CD14-positive monocyte (primary cell): ENCODE data around the gene PLA2G2F. TPM values are rescaled to one million over a fixed set of nuclear protein-coding genes. Genes with fewer than 3 reads are reported as not detected.

Experiments used
- DNase-seq, 3 donors: peaks; one replicate each; pipeline ENCODE4 v3.0.0-alpha.2; 2011 to 2022
- H2AFZ ChIP-seq: 2 replicates; pipeline ENCODE4 v1.6.0; 2012; ENCODE audit warnings: mild to moderate bottlenecking, low read depth, low read length, inconsistent platforms; ENCODE audit not compliant: insufficient read depth, poor library complexity, severe bottlenecking
- H3K27ac ChIP-seq, 2 donors: 1 replicate in 1 of 2; 2 replicates in 1 of 2; pipeline ENCODE4 v1.5.1; 2012 to 2013; ENCODE audit warnings: low read length in 2 of 2, control low read depth in 1 of 2, inconsistent platforms in 1 of 2, low read depth in 1 of 2, mild to moderate bottlenecking in 1 of 2
- H3K27me3 ChIP-seq, 2 donors: one replicate each; pipeline versions ENCODE4 v1.6.0 to v1.6.1; 2011 to 2013; ENCODE audit warnings: low read length in 2 of 2; ENCODE audit not compliant: control insufficient read depth in 2 of 2, insufficient read depth in 2 of 2
- H3K36me3 ChIP-seq, 2 donors: replicated peaks in 1 of 2; 1 replicate in 1 of 2; 2 replicates in 1 of 2; pipeline versions ENCODE4 v1.5.1 to v1.6.1; 2012 to 2013; ENCODE audit warnings: low read length in 2 of 2, control low read depth in 1 of 2, inconsistent platforms in 1 of 2, mild to moderate bottlenecking in 1 of 2; ENCODE audit not compliant: insufficient read depth in 2 of 2, control insufficient read depth in 1 of 2
- H3K4me1 ChIP-seq, 2 donors: 1 replicate in 1 of 2; 2 replicates in 1 of 2; pipeline versions ENCODE4 v1.5.1 to v1.6.1; 2012 to 2013; ENCODE audit warnings: low read length in 2 of 2, control low read depth in 1 of 2, inconsistent platforms in 1 of 2, mild to moderate bottlenecking in 1 of 2, moderate library complexity in 1 of 2; ENCODE audit not compliant: insufficient read depth in 2 of 2, control insufficient read depth in 1 of 2
- H3K4me2 ChIP-seq: replicated peaks from 2 replicates; pipeline ENCODE3; 2012; ENCODE audit warnings: low read length, moderate library complexity, mild to moderate bottlenecking; ENCODE audit not compliant: poor library complexity, severe bottlenecking; ENCODE audit errors: extremely low read depth
- H3K4me3 ChIP-seq, 3 experiments: fragments of 200-600 bp in 1 of 3; sonication (generic) in 1 of 3; replicated peaks in 1 of 3; 1 replicate in 2 of 3; 2 replicates in 1 of 3; pipeline ENCODE4 v1.5.1; 2011 to 2013; ENCODE audit warnings: low read length in 3 of 3, mild to moderate bottlenecking in 3 of 3, control low read depth in 2 of 3, low read depth in 2 of 3, inconsistent platforms in 1 of 3, moderate library complexity in 1 of 3
- H3K79me2 ChIP-seq: 2 replicates; pipeline ENCODE4 v1.6.0; 2012; ENCODE audit warnings: mild to moderate bottlenecking, control low read depth, inconsistent platforms, low read length, moderate library complexity; ENCODE audit not compliant: insufficient read depth
- H3K9ac ChIP-seq: 2 replicates; pipeline ENCODE4 v1.6.0; 2017; ENCODE audit warnings: low read length, mild to moderate bottlenecking; ENCODE audit not compliant: insufficient read depth, poor library complexity, severe bottlenecking
- H3K9me3 ChIP-seq, 2 donors: replicated peaks in 1 of 2; 1 replicate in 1 of 2; 2 replicates in 1 of 2; pipeline versions ENCODE4 v1.5.1 to v1.6.1; 2012 to 2013; ENCODE audit warnings: low read length in 2 of 2, control low read depth in 1 of 2; ENCODE audit not compliant: control insufficient read depth in 1 of 2, insufficient read depth in 1 of 2
- H4K20me1 ChIP-seq: 2 replicates; pipeline ENCODE4 v1.6.0; 2012; ENCODE audit warnings: mild to moderate bottlenecking, low read length, control low read depth, moderate library complexity; ENCODE audit not compliant: insufficient read depth
- H3K27ac Mint-ChIP-seq, 7 donors: one replicate each; pipeline ENCODE4 v1.8.0; 2020; ENCODE audit warnings: mild to moderate bottlenecking in 7 of 7, mixed read lengths in 7 of 7, moderate library complexity in 6 of 7, inconsistent platforms in 2 of 7
- H3K27me3 Mint-ChIP-seq, 3 donors: one replicate each; pipeline ENCODE4 v1.8.0; 2021 to 2022; ENCODE audit warnings: low read depth in 3 of 3, mild to moderate bottlenecking in 3 of 3, mixed read lengths in 3 of 3, moderate library complexity in 3 of 3, inconsistent platforms in 1 of 3
- H3K36me3 Mint-ChIP-seq, 2 donors: one replicate each; pipeline ENCODE4 v1.8.0; 2020; ENCODE audit warnings: mixed read lengths in 2 of 2, inconsistent platforms in 1 of 2, mild to moderate bottlenecking in 1 of 2
- H3K4me1 Mint-ChIP-seq: one replicate; pipeline ENCODE4 v1.8.0; 2020; ENCODE audit warnings: mild to moderate bottlenecking, mixed read lengths
- H3K4me3 Mint-ChIP-seq, 2 donors: one replicate each; pipeline ENCODE4 v1.8.0; 2020; ENCODE audit warnings: mild to moderate bottlenecking in 2 of 2, mixed read lengths in 2 of 2, moderate library complexity in 1 of 2
- H3K9me3 Mint-ChIP-seq, 7 donors: one replicate each; pipeline ENCODE4 v1.8.0; 2020 to 2022; ENCODE audit warnings: mixed read lengths in 7 of 7, mild to moderate bottlenecking in 6 of 7, moderate library complexity in 6 of 7, inconsistent platforms in 2 of 7
- WGBS: methylation state at CpG from one replicate; pipeline ENCODE4 v1.1.5; 2013; ENCODE audit warnings: missing lambda C conversion rate; ENCODE audit not compliant: insufficient coverage; 5-methylcytosine and 5-hydroxymethylcytosine counted together
- intact Hi-C, 2 donors: fragments of 100-400 bp; cut with micrococcal nuclease; formaldehyde crosslinking; loops; one replicate each; pipeline versions ENCODE4 v1.15.0 to v1.15.1; 2023
- polyA plus RNA-seq, 3 donors: library from polyadenylated mRNA; depleted of rRNA in 1 of 3; unstranded in 2 of 3; stranded (reverse) in 1 of 3; fragments of 300-500 nt in 2 of 3; fragments of >200 nt in 1 of 3; fragmentation: Illumina TruSeq in 2 of 3; gene quantifications; 1 replicate in 2 of 3; 2 replicates in 1 of 3; pipeline ENCODE4 v1.2.3, GENCODE V29; 2012 to 2021
- TF ChIP-seq, protein P1 (sequence below): fragments of 200-600 bp; IDR thresholded peaks from one replicate; pipeline ENCODE4 v1.8.0; 2022; ENCODE audit warnings: antibody characterized with exemption, mild to moderate bottlenecking

The PLA2G2F gene
- polyA plus RNA-seq, 3 donors = not detected

DNA sequence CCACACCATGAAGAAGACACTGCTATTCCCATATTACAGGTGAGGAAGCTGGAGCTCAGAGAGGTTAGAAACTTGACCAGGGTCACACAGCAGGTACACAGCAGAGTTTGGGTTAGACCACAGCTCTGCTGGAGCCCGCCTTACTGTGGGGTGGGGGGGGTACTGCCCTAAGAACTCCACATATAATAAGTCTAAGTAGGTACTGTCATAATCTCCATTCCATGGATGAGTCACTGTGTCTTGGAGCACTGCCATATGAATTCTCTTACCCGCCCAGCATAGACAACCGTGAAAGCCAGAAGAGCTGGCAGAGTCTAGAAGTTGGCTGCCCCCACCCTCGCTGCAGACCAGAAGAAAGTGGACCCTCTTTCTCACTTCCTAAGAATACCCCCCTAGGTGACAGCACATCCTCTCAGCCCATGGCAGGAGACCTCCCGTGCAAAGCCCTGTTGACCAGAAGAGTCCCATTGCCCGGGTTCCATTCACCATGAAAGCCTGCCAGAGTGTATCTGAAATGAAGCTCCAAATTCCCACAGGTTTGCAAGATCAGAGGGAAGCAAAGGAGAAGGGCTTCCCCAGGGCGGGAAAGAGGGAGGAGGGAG, 14.6 kb upstream of the PLA2G2F start:
- peaks cover 3 to 4% of the 10 kb centered on the region in 2 donors for H3K9me3 ChIP-seq
- no peaks in the 10 kb centered on the region for H3K36me3 ChIP-seq
- peaks cover 34% of the 10 kb centered on the region for H3K4me1 Mint-ChIP-seq
- H3K36me3 Mint-ChIP-seq = no peaks in the 10 kb centered on the region
- H3K27me3 ChIP-seq = peaks cover 0 to 2% of the 10 kb centered on the region in 2 donors
- no peak overlapping the region for H3K9ac ChIP-seq
- TF ChIP-seq, protein P1, sequence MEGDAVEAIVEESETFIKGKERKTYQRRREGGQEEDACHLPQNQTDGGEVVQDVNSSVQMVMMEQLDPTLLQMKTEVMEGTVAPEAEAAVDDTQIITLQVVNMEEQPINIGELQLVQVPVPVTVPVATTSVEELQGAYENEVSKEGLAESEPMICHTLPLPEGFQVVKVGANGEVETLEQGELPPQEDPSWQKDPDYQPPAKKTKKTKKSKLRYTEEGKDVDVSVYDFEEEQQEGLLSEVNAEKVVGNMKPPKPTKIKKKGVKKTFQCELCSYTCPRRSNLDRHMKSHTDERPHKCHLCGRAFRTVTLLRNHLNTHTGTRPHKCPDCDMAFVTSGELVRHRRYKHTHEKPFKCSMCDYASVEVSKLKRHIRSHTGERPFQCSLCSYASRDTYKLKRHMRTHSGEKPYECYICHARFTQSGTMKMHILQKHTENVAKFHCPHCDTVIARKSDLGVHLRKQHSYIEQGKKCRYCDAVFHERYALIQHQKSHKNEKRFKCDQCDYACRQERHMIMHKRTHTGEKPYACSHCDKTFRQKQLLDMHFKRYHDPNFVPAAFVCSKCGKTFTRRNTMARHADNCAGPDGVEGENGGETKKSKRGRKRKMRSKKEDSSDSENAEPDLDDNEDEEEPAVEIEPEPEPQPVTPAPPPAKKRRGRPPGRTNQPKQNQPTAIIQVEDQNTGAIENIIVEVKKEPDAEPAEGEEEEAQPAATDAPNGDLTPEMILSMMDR = no peak
- no peak overlapping the region for H3K27ac ChIP-seq
- H3K4me1 ChIP-seq = peaks cover 18 to 31% of the 10 kb centered on the region in 2 donors
- peak; percentile 11 to 47 (median 19) for DNase-seq
- no peak overlapping the region for H3K4me3 ChIP-seq
- peaks cover 2 to 13% (median 10%) of the 10 kb centered on the region in 3 donors for H3K27me3 Mint-ChIP-seq
- no peak overlapping the region for H2AFZ ChIP-seq
- peaks cover under 1 to 10% (median 4%) of the 10 kb centered on the region in 7 donors for H3K9me3 Mint-ChIP-seq
- H3K4me2 ChIP-seq = no peak overlapping the region
- intact Hi-C loops = no loop called here
- no peak overlapping the region for H3K4me3 Mint-ChIP-seq
- WGBS = 63% methylated on average over 4 of the region's 7 CpGs
- peak overlapping the region in 2 of 7 donors; percentile 32 to 45 for H3K27ac Mint-ChIP-seq
- no peaks in the 10 kb centered on the region for H4K20me1 ChIP-seq
- H3K79me2 ChIP-seq = no peaks in the 10 kb centered on the region

- Histone ChIP-seq H3K27ac (no peak overlapping the region), H4K20me1 (no peaks in the 10 kb centered on the region), H3K9me3 (peaks cover 3 to 8% of the 10 kb centered on the region in 2 donors), H3K27me3 (peaks cover 0 to 2% of the 10 kb centered on the region in 2 donors), H2AFZ (no peak overlapping the region), H3K79me2 (no peaks in the 10 kb centered on the region), H3K36me3 (no peaks in the 10 kb centered on the region), H3K9ac (no peak overlapping the region), H3K4me2 (no peak overlapping the region), H3K4me1 (peaks cover 13 to 26% of the 10 kb centered on the region in 2 donors), H3K4me3 (no peak overlapping the region)
- Mint-ChIP-seq H3K27me3 (peaks cover 2 to 13% (median 10%) of the 10 kb centered on the region in 3 donors), H3K36me3 (no peaks in the 10 kb centered on the region), H3K9me3 (peaks cover 2 to 14% (median 8%) of the 10 kb centered on the region in 7 donors), H3K4me1 (peaks cover 29% of the 10 kb centered on the region), H3K4me3 (no peak overlapping the region), H3K27ac (peak overlapping the region in 1 of 7 donors; percentile 43)
- 100% methylated on average over 2 of the region's 10 CpGs for WGBS
- TF ChIP-seq, protein P1 = no peak
- intact Hi-C loops = no loop called here
- no peak for DNase-seq
Observed at GRCh38 chr1:20125100-20125499, 14.0 kb upstream of the PLA2G2F start.
